PC-9 (cell line): Measurements from ENCODE around the gene HBQ1. TPM values are rescaled to one million over a fixed set of nuclear protein-coding genes. Genes with fewer than 3 reads are reported as not detected.
A peak's percentile ranks its signal among the peaks of the same experiment; 100 is the strongest.

Experiments used
- BruUV-seq: library from RNA; stranded (reverse); fragments of 400-500 nt; replicated peaks from 2 replicates; lab custom pipeline; 2021; lab: Mats Ljungman, UMichigan
- CTCF ChIA-PET: fragments of 300-600 bp; sonication (Branson Sonifier 250); formaldehyde crosslinking; loops from one replicate; lab custom pipeline; 2022; ENCODE audit warnings: antibody characterized with exemption; lab: Charles Lee
- POLR2A ChIA-PET: fragments of 300-600 bp; sonication (Branson Sonifier 250); formaldehyde crosslinking; loops from one replicate; lab custom pipeline; 2022; ENCODE audit warnings: antibody characterized with exemption; ENCODE audit not compliant: unreplicated experiment; lab: Charles Lee
- DNase-seq, 2 experiments: peaks; one replicate each; pipeline versions ENCODE4 v3.0.0 to v3.0.0-alpha.2; 2015 to 2022; ENCODE audit warnings: mixed read lengths in 1 of 2
- H2AFZ ChIP-seq: fragments of 200-600 bp; sonication (generic); 2 replicates; pipeline ENCODE4 v1.8.1; 2017; ENCODE audit warnings: antibody characterized with exemption
- H3F3A ChIP-seq: fragments of 200-600 bp; sonication (generic); 2 replicates; pipeline ENCODE4 v1.8.1; 2017; ENCODE audit warnings: antibody characterized with exemption, mild to moderate bottlenecking, low read depth; ENCODE audit not compliant: insufficient read depth
- H3K27ac ChIP-seq: fragments of 200-600 bp; sonication (generic); 2 replicates; pipeline ENCODE4 v1.6.1; 2016; ENCODE audit warnings: mixed run types
- H3K27me3 ChIP-seq: fragments of 200-600 bp; sonication (generic); 2 replicates; pipeline ENCODE4 v1.6.1; 2016; ENCODE audit warnings: low read depth, mixed run types; ENCODE audit not compliant: insufficient read depth
- H3K36me3 ChIP-seq: fragments of 200-600 bp; sonication (generic); 2 replicates; pipeline ENCODE4 v1.6.1; 2016; ENCODE audit warnings: low read depth, mixed run types
- H3K4me1 ChIP-seq: fragments of 200-600 bp; sonication (generic); replicated peaks from 2 replicates; pipeline ENCODE4 v1.6.1; 2016; ENCODE audit warnings: mixed run types; ENCODE audit not compliant: insufficient read depth
- H3K4me2 ChIP-seq: fragments of 200-600 bp; sonication (generic); 2 replicates; pipeline ENCODE4 v1.6.1; 2017; ENCODE audit warnings: mixed run types
- H3K4me3 ChIP-seq: fragments of 200-600 bp; sonication (generic); 2 replicates; pipeline ENCODE4 v1.6.1; 2016; ENCODE audit warnings: mixed run types
- H3K79me2 ChIP-seq: fragments of 200-600 bp; sonication (generic); 2 replicates; pipeline ENCODE4 v1.6.1; 2017; ENCODE audit warnings: low read depth, mixed run types
- H3K9me2 ChIP-seq: fragments of 200-600 bp; sonication (generic); 2 replicates; pipeline ENCODE4 v1.8.1; 2017; ENCODE audit warnings: mild to moderate bottlenecking; ENCODE audit not compliant: insufficient read depth
- H3K9me3 ChIP-seq: fragments of 200-600 bp; sonication (generic); 2 replicates; pipeline ENCODE4 v1.8.1; 2016; ENCODE audit warnings: low read depth; ENCODE audit not compliant: insufficient read depth
- H4K20me1 ChIP-seq: fragments of 200-600 bp; sonication (generic); 2 replicates; pipeline ENCODE4 v1.8.1; 2017; ENCODE audit not compliant: insufficient read depth
- EZH2 ChIP-seq: fragments of 200-600 bp; sonication (generic); IDR thresholded peaks from 2 replicates; pipeline ENCODE4 v1.8.0; 2017; ENCODE audit warnings: antibody characterized with exemption, low read depth
- intact Hi-C: fragments of 100-400 bp; cut with micrococcal nuclease; formaldehyde crosslinking; loops from one replicate; pipeline ENCODE4 v1.10.0; 2022; ENCODE audit not compliant: unreplicated experiment
- total RNA-seq: library from RNA; stranded (reverse); gene quantifications from 2 replicates; pipeline ENCODE4 v1.2.3, GENCODE V29; 2021
- TF ChIP-seq, protein P1 (sequence below): fragments of 200-600 bp; sonication (generic); conservative IDR thresholded peaks from 2 replicates; pipeline ENCODE4 v1.6.1; 2017; ENCODE audit warnings: mixed run types, antibody characterized with exemption, mild to moderate bottlenecking, moderate library complexity

Gene HBQ1
- total RNA-seq, 1 experiment from 2014 or later = not detected

DNA sequence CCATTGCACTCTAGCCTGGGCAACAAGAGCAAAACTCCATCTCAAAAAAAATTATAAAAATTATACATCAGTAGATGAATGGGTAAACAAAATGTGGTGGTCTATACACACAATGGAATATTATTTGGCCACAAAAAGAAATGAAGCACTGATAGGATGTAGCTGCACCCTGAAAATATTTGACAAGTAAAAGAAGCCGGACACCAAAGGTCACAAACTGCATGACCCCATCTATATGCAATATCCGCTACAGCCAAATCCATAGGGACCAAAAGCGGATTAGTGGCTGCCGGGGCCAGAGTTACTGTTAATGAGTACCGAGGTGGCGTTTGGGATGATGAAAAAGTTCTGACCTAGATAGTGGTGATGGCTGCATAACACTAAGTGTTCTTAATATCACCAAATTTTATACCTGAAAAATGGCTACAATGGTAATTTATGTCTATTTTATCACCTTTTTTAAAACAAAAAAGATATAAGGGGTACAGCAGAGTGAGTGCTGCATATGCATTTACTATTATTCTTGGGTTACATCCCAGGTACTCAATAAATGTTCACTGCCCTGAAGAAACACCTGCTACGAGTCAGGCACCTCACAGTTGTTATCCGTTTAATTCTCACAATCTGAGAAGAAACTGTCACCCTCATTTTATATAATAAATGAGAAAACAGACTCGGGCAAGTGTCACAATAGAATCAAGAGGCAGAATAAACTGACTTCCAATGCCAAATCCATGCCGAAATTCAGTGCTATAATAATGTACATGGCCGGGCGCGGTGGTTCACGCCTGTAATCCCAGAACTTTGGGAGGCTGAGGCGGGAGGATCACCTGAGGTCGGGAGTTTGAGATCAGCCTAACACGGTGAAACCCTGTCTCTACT, 807 bp upstream of the HBQ1 start:
- CTCF ChIA-PET = interaction anchor here (0.7 kb wide), 1 partner anchor 460 kb away, joined by 3 read pairs; no protein-coding TSS in a partner anchor
- Histone ChIP-seq H3K4me3 (no peak overlapping the region), H3K4me1 (no peaks in the 10 kb centered on the region), H2AFZ (no peak overlapping the region), H3K27me3 (peaks cover 17% of the 10 kb centered on the region), H3K4me2 (no peak overlapping the region), H3K9me2 (no peaks in the 10 kb centered on the region), H3K79me2 (no peaks in the 10 kb centered on the region), H3F3A (peaks cover 22% of the 10 kb centered on the region; the same call in 1 of the 2 replicates), H3K36me3 (no peaks in the 10 kb centered on the region), H3K9me3 (no peaks in the 10 kb centered on the region), H3K27ac (no peak overlapping the region), H4K20me1 (peaks cover 9% of the 10 kb centered on the region; the same call in 1 of the 2 replicates)
- intact Hi-C loops = no loop called here
- no peak for TF ChIP-seq EZH2
- POLR2A ChIA-PET = interaction anchor here (0.7 kb wide), 1 partner anchor 72 kb away, joined by 11 read pairs; no protein-coding TSS in a partner anchor
- BruUV-seq = no TSS peak
- DNase-seq = no peak

DNA sequence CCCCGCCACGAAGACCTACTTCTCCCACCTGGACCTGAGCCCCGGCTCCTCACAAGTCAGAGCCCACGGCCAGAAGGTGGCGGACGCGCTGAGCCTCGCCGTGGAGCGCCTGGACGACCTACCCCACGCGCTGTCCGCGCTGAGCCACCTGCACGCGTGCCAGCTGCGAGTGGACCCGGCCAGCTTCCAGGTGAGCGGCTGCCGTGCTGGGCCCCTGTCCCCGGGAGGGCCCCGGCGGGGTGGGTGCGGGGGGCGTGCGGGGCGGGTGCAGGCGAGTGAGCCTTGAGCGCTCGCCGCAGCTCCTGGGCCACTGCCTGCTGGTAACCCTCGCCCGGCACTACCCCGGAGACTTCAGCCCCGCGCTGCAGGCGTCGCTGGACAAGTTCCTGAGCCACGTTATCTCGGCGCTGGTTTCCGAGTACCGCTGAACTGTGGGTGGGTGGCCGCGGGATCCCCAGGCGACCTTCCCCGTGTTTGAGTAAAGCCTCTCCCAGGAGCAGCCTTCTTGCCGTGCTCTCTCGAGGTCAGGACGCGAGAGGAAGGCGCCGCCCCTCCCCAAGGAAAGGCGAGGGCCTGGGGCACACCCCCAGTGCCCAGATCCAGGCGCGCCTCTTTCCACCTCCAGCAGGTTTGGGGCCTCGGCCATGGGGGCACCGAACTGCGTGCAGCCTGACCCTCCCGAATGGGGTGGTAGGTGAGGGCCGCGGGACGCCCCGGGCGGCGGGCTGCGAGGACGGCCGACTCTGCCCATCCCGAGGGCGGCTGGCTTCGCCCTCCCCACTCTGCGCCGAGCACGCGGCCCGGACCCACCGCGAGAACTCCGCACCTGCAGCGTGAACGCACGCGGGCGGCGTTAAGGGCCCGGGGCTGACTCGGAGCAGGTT, 664 bp downstream of the HBQ1 start:
- Histone ChIP-seq H3K9me2 (no peaks in the 10 kb centered on the region), H3K36me3 (no peaks in the 10 kb centered on the region), H3K9me3 (no peaks in the 10 kb centered on the region), H3K4me3 (no peak overlapping the region), H3K27ac (no peak overlapping the region), H3K4me1 (no peaks in the 10 kb centered on the region), H3F3A (peaks cover 21% of the 10 kb centered on the region; the same call in 1 of the 2 replicates), H4K20me1 (peaks cover 3% of the 10 kb centered on the region; the same call in 1 of the 2 replicates), H2AFZ (no peak overlapping the region), H3K4me2 (peak overlapping the region; percentile 63), H3K27me3 (0 out of 2 replicates have a peak, but pooled peaks cover 4% of the 10 kb centered on the region), H3K79me2 (no peaks in the 10 kb centered on the region)
- DNase-seq = peak in 1 of 2 experiments; percentile 85
- intact Hi-C loops = loop anchor here (1.0 kb wide), 1 partner anchor 74 kb away; no protein-coding TSS in a partner anchor
- CTCF ChIA-PET = no interaction called here
- POLR2A ChIA-PET = no interaction called here
- TF ChIP-seq EZH2 = no peak
- no TSS peak for BruUV-seq

DNA sequence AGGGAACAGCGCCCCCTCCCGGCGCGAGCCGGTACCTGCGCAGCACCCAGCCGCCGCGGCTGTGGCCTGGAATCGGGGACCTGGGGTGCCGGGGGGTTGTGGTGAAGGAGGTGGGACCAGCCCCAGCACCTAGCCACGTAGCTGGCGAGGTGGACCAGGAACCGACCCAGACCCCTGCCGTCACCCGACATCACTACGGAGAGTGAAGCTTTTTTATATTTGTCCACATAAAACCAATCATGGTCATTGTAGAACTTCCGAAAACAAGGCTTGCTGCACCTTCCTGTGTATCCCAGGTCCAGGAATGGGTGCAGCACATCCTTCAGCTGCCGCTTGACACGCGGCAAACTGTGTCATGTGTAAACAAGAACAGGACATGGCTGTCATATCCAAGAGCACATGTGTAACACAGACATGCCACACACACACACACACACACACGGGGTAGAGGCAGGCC, 1.3 kb downstream of the HBQ1 start:
- Histone ChIP-seq H3F3A (peaks cover 21% of the 10 kb centered on the region; the same call in 1 of the 2 replicates), H3K27ac (no peak overlapping the region), H3K4me3 (no peak overlapping the region), H3K79me2 (no peaks in the 10 kb centered on the region), H3K36me3 (no peaks in the 10 kb centered on the region), H3K4me2 (peak overlapping the region; percentile 63), H3K9me3 (no peaks in the 10 kb centered on the region), H2AFZ (no peak overlapping the region), H3K9me2 (no peaks in the 10 kb centered on the region), H3K27me3 (0 out of 2 replicates have a peak, but pooled peaks cover 4% of the 10 kb centered on the region), H4K20me1 (peaks cover 3% of the 10 kb centered on the region; the same call in 1 of the 2 replicates), H3K4me1 (no peaks in the 10 kb centered on the region)
- BruUV-seq = no TSS peak
- intact Hi-C loops = loop anchor here (1.0 kb wide), 1 partner anchor 74 kb away; no protein-coding TSS in a partner anchor
- TF ChIP-seq EZH2 = no peak
- TF ChIP-seq, protein P1, sequence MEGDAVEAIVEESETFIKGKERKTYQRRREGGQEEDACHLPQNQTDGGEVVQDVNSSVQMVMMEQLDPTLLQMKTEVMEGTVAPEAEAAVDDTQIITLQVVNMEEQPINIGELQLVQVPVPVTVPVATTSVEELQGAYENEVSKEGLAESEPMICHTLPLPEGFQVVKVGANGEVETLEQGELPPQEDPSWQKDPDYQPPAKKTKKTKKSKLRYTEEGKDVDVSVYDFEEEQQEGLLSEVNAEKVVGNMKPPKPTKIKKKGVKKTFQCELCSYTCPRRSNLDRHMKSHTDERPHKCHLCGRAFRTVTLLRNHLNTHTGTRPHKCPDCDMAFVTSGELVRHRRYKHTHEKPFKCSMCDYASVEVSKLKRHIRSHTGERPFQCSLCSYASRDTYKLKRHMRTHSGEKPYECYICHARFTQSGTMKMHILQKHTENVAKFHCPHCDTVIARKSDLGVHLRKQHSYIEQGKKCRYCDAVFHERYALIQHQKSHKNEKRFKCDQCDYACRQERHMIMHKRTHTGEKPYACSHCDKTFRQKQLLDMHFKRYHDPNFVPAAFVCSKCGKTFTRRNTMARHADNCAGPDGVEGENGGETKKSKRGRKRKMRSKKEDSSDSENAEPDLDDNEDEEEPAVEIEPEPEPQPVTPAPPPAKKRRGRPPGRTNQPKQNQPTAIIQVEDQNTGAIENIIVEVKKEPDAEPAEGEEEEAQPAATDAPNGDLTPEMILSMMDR = peak; percentile 93
- ChIA-PET CTCF (interaction anchor here (1.0 kb wide), 1 partner anchor 25 kb away, joined by 3 read pairs; no protein-coding TSS in a partner anchor), POLR2A (interaction anchor here (0.7 kb wide), 1 partner anchor 61 kb away, joined by 7 read pairs; no protein-coding TSS in a partner anchor)
- DNase-seq = no peak
